Tibial artery (tissue), 4 donors: ENCODE measurements around the gene ZBTB20.

Experiments used
- DNase-seq, 2 donors: peaks; one replicate each; pipeline ENCODE4 v3.0.0-alpha.2; 2019
- H3K27ac ChIP-seq, 2 donors: fragments of 200-600 bp; sonication (generic) in 1 of 2; 1 replicate in 1 of 2; 2 replicates in 1 of 2; pipeline ENCODE4 v1.5.1; 2018 to 2019; ENCODE audit warnings: mild to moderate bottlenecking in 1 of 2
- H3K27me3 ChIP-seq, 2 donors: fragments of 200-600 bp; sonication (generic) in 1 of 2; one replicate each; pipeline versions ENCODE4 v1.5.1 to v1.6.0; 2016 to 2019
- H3K36me3 ChIP-seq, 3 donors: fragments of 200-600 bp; sonication (generic) in 2 of 3; one replicate each; pipeline ENCODE4 v1.5.1; 2016 to 2019; ENCODE audit warnings: mild to moderate bottlenecking in 2 of 3
- H3K4me1 ChIP-seq, 4 donors: fragments of 200-600 bp; sonication (generic) in 2 of 4; 1 replicate in 3 of 4; 2 replicates in 1 of 4; pipeline ENCODE4 v1.5.1; 2016 to 2019
- H3K4me3 ChIP-seq, 2 donors: fragments of 200-600 bp; sonication (generic) in 1 of 2; 1 replicate in 1 of 2; 2 replicates in 1 of 2; pipeline ENCODE4 v1.5.1; 2018 to 2019; ENCODE audit warnings: mild to moderate bottlenecking in 2 of 2
- H3K9me3 ChIP-seq, 3 donors: fragments of 200-600 bp; sonication (generic) in 1 of 3; one replicate each; pipeline ENCODE4 v1.5.1; 2016 to 2019
- intact Hi-C: fragments of 100-400 bp; cut with DNase I; formaldehyde crosslinking; loops from one replicate; pipeline ENCODE4 v1.15.0; 2023; ENCODE audit warnings: low total_unique reads
- TF ChIP-seq, protein P1 (sequence below), 2 experiments: fragments of 200-600 bp in 1 of 2; fragments of 450-650 bp in 1 of 2; IDR thresholded peaks; one replicate each; pipeline ENCODE4 v1.5.1; 2017 to 2019; ENCODE audit warnings: antibody characterized with exemption in 2 of 2, mild to moderate bottlenecking in 1 of 2, moderate library complexity in 1 of 2

Gene ZBTB20

DNA sequence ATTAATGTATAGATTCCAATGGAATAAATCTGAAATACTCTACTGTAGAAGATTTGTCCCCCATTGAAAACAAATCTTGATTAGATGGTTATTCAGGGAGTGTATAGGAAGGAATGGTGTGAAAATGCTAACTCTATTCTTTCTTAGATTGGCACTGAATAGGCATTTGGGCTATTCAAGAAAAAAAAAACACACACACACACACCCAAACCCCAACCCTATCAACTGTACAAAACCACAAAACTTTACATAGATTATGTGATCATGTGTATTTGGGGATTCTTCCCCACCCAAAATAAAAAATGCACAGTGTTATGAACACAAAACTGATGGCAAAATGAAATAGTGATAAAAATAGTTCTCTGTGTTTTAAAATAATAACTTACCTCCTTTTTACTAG, 791.4 kb downstream of the ZBTB20 start:
- DNase-seq, result no peak
- Histone ChIP-seq H3K4me1 (peaks cover 0 to 9% (median 4%) of the 10 kb centered on the region in 4 donors), H3K36me3 (peaks cover 11 to 14% (median 13%) of the 10 kb centered on the region in 3 donors), H3K4me3 (no peak overlapping the region), H3K27me3 (no peaks in the 10 kb centered on the region), H3K27ac (no peak overlapping the region), H3K9me3 (no peaks in the 10 kb centered on the region)
- intact Hi-C loops, result no loop called here
- TF ChIP-seq, protein P1, sequence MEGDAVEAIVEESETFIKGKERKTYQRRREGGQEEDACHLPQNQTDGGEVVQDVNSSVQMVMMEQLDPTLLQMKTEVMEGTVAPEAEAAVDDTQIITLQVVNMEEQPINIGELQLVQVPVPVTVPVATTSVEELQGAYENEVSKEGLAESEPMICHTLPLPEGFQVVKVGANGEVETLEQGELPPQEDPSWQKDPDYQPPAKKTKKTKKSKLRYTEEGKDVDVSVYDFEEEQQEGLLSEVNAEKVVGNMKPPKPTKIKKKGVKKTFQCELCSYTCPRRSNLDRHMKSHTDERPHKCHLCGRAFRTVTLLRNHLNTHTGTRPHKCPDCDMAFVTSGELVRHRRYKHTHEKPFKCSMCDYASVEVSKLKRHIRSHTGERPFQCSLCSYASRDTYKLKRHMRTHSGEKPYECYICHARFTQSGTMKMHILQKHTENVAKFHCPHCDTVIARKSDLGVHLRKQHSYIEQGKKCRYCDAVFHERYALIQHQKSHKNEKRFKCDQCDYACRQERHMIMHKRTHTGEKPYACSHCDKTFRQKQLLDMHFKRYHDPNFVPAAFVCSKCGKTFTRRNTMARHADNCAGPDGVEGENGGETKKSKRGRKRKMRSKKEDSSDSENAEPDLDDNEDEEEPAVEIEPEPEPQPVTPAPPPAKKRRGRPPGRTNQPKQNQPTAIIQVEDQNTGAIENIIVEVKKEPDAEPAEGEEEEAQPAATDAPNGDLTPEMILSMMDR (IDR thresholded peaks at IDR 0.05), result no peak

DNA sequence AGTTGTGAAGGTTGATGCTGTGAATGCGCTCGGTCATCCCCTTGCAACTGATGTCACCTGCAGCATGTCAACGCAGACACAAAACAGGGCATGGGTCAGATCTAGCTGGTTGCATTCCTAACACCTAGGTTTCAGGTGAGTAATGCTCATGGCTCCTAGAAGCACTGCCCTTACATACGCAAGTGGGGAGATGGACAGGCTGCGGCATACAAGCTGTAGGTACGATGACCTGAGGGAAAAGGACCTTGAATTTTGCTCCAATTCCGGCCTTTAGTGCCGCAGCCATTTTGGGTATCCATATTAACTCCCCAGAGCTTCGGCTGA, 795.3 kb downstream of the ZBTB20 start:
- Histone ChIP-seq H3K9me3 (no peaks in the 10 kb centered on the region), H3K4me1 (peaks cover 0 to 9% (median 4%) of the 10 kb centered on the region in 4 donors), H3K27ac (no peak overlapping the region), H3K4me3 (no peak overlapping the region), H3K27me3 (no peaks in the 10 kb centered on the region), H3K36me3 (peaks cover 23 to 33% (median 29%) of the 10 kb centered on the region in 3 donors)
- TF ChIP-seq, protein P1 (IDR thresholded peaks at IDR 0.05), result no peak
- intact Hi-C loops, result no loop called here
- no peak for DNase-seq

DNA sequence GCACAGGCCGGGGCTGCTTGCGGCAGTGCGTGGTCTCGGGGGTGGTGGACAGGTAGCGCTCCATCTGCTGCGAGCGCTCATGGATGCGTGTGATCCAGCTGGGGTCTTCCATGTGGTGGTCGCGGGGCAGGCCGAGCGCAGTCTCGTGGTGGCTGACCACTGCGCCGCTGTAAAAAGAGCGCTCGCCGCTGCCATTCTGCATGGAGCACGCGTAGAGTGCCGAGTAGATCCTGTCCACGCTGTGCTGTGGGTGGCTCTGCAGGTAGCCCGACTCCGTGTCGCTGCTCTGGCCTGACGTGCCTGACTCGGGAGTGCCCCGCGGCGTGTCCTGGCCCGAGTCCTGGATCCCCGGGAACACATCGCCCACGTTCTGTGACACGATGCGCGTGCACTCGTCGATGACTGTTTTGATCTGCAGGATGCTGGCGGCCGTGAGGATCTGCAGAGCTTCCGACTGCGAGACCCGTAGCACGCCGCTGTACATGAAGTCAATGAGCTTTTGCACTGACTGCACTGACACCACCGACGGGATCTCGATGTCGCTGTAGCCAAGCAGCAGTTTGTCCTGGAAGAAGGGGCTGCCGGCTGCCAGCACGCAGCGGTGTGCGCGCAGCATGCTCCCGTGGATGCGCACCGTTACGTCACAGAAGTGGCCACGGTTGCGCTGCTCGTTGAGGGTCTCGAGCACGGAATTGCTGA, 795.8 kb downstream of the ZBTB20 start:
- intact Hi-C loops, result no loop called here

GRCh38 chr3:114350690-114351089, 796.4 kb downstream of the ZBTB20 start:
- H3K36me3 ChIP-seq, result peaks cover 23 to 33% (median 29%) of the 10 kb centered on the region in 3 donors
- TF ChIP-seq, protein P1 (IDR thresholded peaks at IDR 0.05), result no peak
- H3K27me3 ChIP-seq, result no peaks in the 10 kb centered on the region
- H3K4me3 ChIP-seq, result no peak overlapping the region
- intact Hi-C loops, result no loop called here
- no peaks in the 10 kb centered on the region for H3K9me3 ChIP-seq
- no peak for DNase-seq
- H3K27ac ChIP-seq, result no peak overlapping the region
- H3K4me1 ChIP-seq, result no peaks in the 10 kb centered on the region

More for the DNA sequence above, 795.8 kb downstream of the ZBTB20 start:
- no peak for DNase-seq
- H3K4me1 ChIP-seq, result peaks cover 0 to 5% (median 2%) of the 10 kb centered on the region in 4 donors
- H3K27ac ChIP-seq, result no peak overlapping the region
- no peak overlapping the region for H3K4me3 ChIP-seq
- H3K9me3 ChIP-seq, result no peaks in the 10 kb centered on the region
- TF ChIP-seq, protein P1 (IDR thresholded peaks at IDR 0.05), result no peak
- H3K27me3 ChIP-seq, result no peaks in the 10 kb centered on the region
- H3K36me3 ChIP-seq, result peaks cover 23 to 33% (median 29%) of the 10 kb centered on the region in 3 donors

DNA sequence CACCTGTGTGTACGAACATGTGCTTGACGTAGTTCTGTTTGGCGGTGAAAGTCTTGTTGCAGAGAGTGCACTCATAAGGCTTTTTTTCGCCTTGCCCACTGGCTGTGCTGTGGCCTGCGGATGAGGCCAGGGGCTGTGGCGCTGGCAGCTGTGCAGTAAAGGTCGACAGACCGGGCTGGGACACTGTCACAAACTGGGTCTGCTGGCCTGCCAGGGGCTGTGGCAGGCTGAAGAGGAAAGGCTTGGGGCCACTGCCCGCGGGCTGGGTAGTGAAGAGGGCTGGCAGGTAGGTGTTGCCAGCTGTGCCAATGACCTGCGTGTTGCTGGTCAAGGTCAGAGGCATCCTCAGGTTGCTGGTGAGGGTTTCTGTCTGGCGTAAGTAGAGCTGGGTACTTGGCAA, 796.8 kb downstream of the ZBTB20 start:
- H3K36me3 ChIP-seq, result peaks cover 23 to 36% (median 29%) of the 10 kb centered on the region in 3 donors
- no peaks in the 10 kb centered on the region for H3K4me1 ChIP-seq
- no peaks in the 10 kb centered on the region for H3K27me3 ChIP-seq
- DNase-seq, result no peak
- H3K27ac ChIP-seq, result no peak overlapping the region
- no peaks in the 10 kb centered on the region for H3K9me3 ChIP-seq
- no peak overlapping the region for H3K4me3 ChIP-seq
- TF ChIP-seq, protein P1 (IDR thresholded peaks at IDR 0.05), result no peak
- intact Hi-C loops, result no loop called here
